ENCODE data around the gene ROCK2.

The ROCK2 gene

DNA sequence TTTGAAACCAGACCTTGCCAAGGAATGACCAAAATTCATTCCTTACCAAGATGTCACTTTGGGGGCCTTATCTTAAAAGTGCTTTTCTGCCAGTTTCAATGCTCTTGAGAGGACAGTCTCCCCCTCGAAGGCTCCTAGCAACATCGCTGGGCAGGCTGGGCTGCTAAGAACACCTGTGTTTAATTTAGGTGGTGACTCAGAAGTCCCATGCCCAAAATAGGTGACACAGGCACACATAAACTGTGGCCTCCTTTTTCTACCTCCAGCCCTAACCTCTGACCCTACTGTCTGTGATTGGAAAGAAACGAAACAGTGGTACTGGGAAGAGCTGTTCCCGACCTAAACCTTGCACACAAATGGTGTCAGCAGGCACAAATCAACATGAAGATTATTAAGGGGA, 28.7 kb upstream of the ROCK2 start:
- TF ChIP-seq CTCF (IDR thresholded peaks at IDR 0.05) = no peak
- Mint-ChIP-seq H3K36me3 (ENCODE audit: low read depth) (no peaks in the 10 kb centered on the region), H3K4me3 (peak overlapping the region; percentile 57), H3K27ac (peak overlapping the region; percentile 96), H3K9me3 (no peaks in the 10 kb centered on the region), H3K27me3 (ENCODE audit: low read depth, poor library complexity) (peaks cover 3% of the 10 kb centered on the region), H3K4me1 (peaks cover 75% of the 10 kb centered on the region)
- DNase-seq = no peak

DNA sequence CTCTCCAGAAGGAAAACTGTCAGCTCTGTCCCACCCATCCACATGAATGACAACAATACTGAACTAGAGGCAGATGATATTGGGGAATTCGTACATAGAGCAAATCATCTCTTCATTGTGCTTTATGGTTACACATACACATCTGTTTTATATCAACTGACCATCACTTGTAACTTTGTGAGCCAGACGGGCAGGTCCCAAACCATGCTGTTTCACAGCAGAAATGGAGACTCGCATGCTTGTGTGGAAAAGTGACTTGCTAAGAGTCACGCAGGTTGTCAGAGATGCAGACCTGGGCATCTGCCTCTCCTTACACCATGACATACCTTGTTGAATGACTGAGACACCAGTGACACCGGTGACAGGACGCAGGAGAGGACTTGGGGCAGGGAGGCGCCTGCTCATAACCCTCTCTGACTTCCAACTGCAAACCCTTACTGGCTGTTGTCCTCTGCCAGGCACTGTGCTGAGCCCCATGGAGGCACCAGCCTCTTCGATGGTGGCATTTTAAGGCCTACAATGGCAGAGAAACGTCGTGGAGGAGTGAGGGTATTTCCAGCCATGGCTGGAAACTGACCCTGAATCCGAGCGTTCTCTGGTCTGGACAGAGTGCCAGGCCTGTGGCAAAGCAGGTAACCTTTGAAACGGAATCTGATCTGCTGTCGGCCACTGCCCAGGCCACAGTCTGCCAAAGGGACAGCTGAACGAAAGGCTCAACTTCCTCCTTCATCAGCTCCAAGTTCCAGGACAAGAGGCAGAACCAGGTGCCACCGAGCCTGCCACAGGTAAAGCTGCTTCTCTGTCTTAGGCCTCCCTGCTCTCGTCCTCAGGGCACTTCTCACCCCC, 26.9 kb upstream of the ROCK2 start:
- Mint-ChIP-seq H3K27me3 (ENCODE audit: low read depth, poor library complexity) (peaks cover 3% of the 10 kb centered on the region), H3K9me3 (no peaks in the 10 kb centered on the region), H3K4me3 (no peak overlapping the region), H3K4me1 (peaks cover 68% of the 10 kb centered on the region), H3K27ac (peak overlapping the region; percentile 54), H3K36me3 (ENCODE audit: low read depth) (no peaks in the 10 kb centered on the region)
- TF ChIP-seq CTCF (IDR thresholded peaks at IDR 0.05) = no peak
- DNase-seq = no peak

DNA sequence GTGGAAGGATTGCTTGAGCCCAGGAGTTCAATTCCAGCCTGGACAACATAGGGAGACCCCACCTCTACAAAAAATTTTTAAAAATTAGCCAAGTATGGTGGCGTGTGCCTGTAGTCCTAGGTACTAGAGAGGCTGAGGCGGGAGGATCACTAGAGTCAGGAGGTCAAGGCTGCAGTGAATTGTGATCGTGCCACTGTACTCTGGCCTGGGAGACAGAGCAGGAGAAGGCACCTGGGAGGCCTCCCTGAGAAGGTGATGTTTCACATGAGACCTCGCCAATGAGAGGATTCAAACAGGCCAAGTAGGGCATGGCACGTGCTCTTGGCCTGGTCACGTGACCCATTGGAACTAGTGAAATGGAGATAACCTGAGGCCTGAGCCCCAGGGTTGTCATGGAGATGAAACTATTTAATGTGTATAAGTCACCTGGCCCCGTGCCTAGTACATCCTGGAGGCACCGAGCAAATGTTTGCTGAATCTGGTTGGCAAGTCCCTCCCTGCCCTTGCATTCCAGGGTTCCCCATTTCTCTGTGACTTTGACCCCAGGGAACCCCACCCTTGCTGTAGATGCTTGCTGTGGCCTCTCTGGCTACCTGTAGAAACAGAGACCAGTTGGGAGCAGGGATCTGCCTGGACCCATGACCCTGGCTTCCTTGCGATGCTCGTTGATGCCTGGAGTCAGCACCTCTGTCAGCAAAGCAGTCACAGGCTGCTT, 26.1 kb upstream of the ROCK2 start:
- Mint-ChIP-seq H3K27ac (peak overlapping the region; percentile 54), H3K36me3 (ENCODE audit: low read depth) (no peaks in the 10 kb centered on the region), H3K27me3 (ENCODE audit: low read depth, poor library complexity) (peaks cover 3% of the 10 kb centered on the region), H3K4me3 (no peak overlapping the region), H3K4me1 (peaks cover 66% of the 10 kb centered on the region), H3K9me3 (no peaks in the 10 kb centered on the region)
- TF ChIP-seq CTCF (IDR thresholded peaks at IDR 0.05) = no peak
- no peak for DNase-seq

DNA sequence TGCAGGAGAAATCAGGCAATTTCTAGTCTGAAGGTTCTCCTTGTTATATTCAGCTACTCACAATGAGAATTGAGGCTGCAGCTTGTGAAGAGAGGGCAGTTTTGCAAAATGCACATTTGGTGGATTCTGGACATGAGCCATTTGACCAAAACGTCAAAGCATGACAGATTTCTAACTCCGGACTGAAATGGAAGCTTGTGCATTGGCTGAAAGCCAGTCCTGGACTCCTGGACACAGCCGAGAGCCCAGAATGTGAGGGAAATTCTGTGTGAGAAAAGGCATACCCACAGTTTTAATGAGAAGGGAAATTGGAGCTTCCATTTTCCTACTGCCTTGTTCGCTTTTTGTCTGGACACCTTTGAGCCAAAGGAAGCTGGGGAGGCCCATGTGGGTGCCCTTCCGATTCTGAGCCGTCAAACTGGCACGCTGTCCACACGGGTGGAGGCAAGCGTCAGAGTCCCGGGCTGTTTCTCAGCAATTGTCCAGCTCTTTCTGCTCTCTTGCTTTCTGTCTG, 23.7 kb upstream of the ROCK2 start:
- H3K9me3 Mint-ChIP-seq = no peaks in the 10 kb centered on the region
- no peak for DNase-seq
- no peak overlapping the region for H3K4me3 Mint-ChIP-seq
- H3K36me3 Mint-ChIP-seq (ENCODE audit: low read depth) = no peaks in the 10 kb centered on the region
- no peak for TF ChIP-seq CTCF (IDR thresholded peaks at IDR 0.05)
- H3K27ac Mint-ChIP-seq = peak overlapping the region; percentile 84
- H3K27me3 Mint-ChIP-seq (ENCODE audit: low read depth, poor library complexity) = peaks cover 7% of the 10 kb centered on the region
- H3K4me1 Mint-ChIP-seq = peaks cover 54% of the 10 kb centered on the region

GRCh38 chr2:11367170-11367730, 22.8 kb upstream of the ROCK2 start:
- TF ChIP-seq CTCF (IDR thresholded peaks at IDR 0.05) = no peak
- H3K9me3 Mint-ChIP-seq = no peaks in the 10 kb centered on the region
- H3K27ac Mint-ChIP-seq = peak overlapping the region; percentile 8
- H3K36me3 Mint-ChIP-seq (ENCODE audit: low read depth) = no peaks in the 10 kb centered on the region
- DNase-seq = no peak
- peaks cover 45% of the 10 kb centered on the region for H3K4me1 Mint-ChIP-seq
- peaks cover 7% of the 10 kb centered on the region for H3K27me3 Mint-ChIP-seq (ENCODE audit: low read depth, poor library complexity)
- H3K4me3 Mint-ChIP-seq = no peak overlapping the region

Data from nephron progenitor cell (in vitro differentiated cells).